ENCODE data around the gene EPHB3.

Gene EPHB3

DNA sequence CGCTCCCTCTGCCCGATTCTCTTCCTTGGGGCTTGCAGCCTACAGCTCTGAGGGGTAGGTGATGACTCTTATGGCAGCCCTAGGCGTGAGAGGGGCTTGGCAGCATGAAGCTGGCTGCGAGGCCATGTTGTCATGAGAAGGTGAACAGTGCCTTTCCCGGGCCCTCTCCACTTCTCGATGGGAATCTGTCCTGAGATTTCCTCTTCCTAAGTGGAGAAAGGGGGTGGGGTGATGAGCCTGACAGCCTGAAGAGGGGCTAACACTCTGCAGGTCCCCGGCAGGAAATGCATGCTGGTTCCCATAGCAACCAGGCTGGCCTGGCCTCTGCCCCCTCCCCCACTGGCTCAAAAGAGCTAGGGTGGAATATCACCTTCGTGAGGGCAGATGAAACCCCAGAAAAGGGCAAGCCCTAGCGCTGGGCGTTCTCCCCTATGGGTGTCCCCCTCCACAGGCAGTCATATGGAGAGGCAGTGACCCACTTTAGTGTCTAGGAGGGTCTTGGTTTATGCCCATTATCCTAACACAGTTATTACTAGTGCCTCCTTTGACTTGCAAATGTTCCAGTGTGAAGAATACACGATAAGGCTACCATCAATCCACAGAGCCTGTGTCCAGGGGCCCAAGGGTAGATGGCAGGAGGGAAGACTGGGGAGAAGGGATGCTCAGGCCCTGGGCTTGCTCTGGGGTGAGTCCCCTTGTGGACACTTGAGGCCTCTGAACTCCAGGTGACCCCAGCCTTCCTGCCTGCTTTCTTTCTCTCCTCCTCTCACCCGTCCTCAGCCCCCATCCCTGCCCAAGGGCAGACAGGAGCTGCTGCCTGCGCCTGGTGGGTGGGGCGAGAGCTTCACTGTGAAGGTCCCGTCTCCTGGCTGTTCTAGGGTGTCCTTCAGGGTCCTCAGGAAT is 13.2 kb downstream of the EPHB3 start:
- Histone ChIP-seq H3K4me2 (ENCODE audit: low read length, poor library complexity, severe bottlenecking) (no peak overlapping the region), H3K36me3 (ENCODE audit: control insufficient read depth in 1 of 2, insufficient read depth in 2 of 2, low read depth in 1 of 2, low read length in 2 of 2) (peaks cover 3 to 34% of the 10 kb centered on the region in 2 experiments), H3K4ac (ENCODE audit: low read depth in 1 of 2, low read length in 2 of 2) (peak overlapping the region; percentile 62 to 69), H3K9me3 (ENCODE audit: control insufficient read depth, low read length) (no peaks in the 10 kb centered on the region), H3K27ac (ENCODE audit: low read length, poor library complexity, severe bottlenecking) (no peak overlapping the region), H3K4me3 (ENCODE audit: insufficient read depth in 1 of 2, low read depth in 1 of 2, low read length in 2 of 2) (no peak overlapping the region), H3K14ac (ENCODE audit: low read length in 2 of 2) (peak overlapping the region in 1 of 2 experiments; percentile 72), H4K91ac (ENCODE audit: low read length) (peak overlapping the region; percentile 98), H3K79me1 (replicated peaks; ENCODE audit: low read length, poor library complexity, severe bottlenecking) (no peaks in the 10 kb centered on the region), H2BK15ac (ENCODE audit: low read depth, poor library complexity, severe bottlenecking) (peak overlapping the region; percentile 45), H3K4me1 (ENCODE audit: control insufficient read depth, insufficient read depth, low read depth, low read length) (peaks cover 7% of the 10 kb centered on the region), H3K23ac (ENCODE audit: low read length in 2 of 2) (no peak overlapping the region), H3K18ac (ENCODE audit: low read depth in 1 of 2, low read length in 2 of 2) (peak overlapping the region; percentile 85 to 87), H4K8ac (ENCODE audit: low read length) (peak overlapping the region; percentile 83), H2BK120ac (ENCODE audit: low read depth, low read length) (peak overlapping the region; percentile 82), H2AFZ (ENCODE audit: low read depth, low read length) (no peak overlapping the region), H2BK5ac (ENCODE audit: low read depth, low read length, poor library complexity, severe bottlenecking) (no peak overlapping the region), H2BK12ac (ENCODE audit: low read length in 2 of 2) (peak overlapping the region; percentile 95 to 96), H3K27me3 (ENCODE audit: control insufficient read depth in 1 of 2, insufficient read depth in 1 of 2, low read length in 2 of 2) (peaks cover 0 to 24% of the 10 kb centered on the region in 2 experiments), H3K9ac (ENCODE audit: low read length) (no peak overlapping the region), H2AK5ac (ENCODE audit: low read length, severe bottlenecking) (no peak overlapping the region)
- 21% methylated on average over 14 of the region's 15 CpGs for WGBS
- peak; percentile 89 for DNase-seq

DNA sequence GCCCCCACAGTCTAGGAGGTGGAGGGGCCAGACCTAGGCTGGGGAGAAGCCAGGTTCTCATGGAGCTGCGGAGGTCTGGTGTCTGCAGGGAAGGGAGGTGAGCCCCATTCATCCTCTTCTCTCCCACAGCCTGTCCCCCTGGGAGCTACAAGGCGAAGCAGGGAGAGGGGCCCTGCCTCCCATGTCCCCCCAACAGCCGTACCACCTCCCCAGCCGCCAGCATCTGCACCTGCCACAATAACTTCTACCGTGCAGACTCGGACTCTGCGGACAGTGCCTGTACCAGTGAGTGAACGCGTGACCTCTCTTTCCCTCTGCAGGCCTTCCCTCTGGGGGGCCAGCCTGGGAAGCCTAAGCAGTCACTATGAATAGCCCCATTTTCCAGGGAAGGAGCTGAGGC is 14.1 kb downstream of the EPHB3 start:
- no peaks in the 10 kb centered on the region for H3K9me3 ChIP-seq (ENCODE audit: control insufficient read depth, low read length)
- H3K4me2 ChIP-seq (ENCODE audit: low read length, poor library complexity, severe bottlenecking): no peak overlapping the region
- peaks cover 7 to 39% of the 10 kb centered on the region in 2 experiments for H3K36me3 ChIP-seq (ENCODE audit: control insufficient read depth in 1 of 2, insufficient read depth in 2 of 2, low read depth in 1 of 2, low read length in 2 of 2)
- peak overlapping the region; percentile 85 for H4K91ac ChIP-seq (ENCODE audit: low read length)
- H3K27ac ChIP-seq (ENCODE audit: low read length, poor library complexity, severe bottlenecking): no peak overlapping the region
- no peak overlapping the region for H3K9ac ChIP-seq (ENCODE audit: low read length)
- no peak overlapping the region for H3K4me3 ChIP-seq (ENCODE audit: insufficient read depth in 1 of 2, low read depth in 1 of 2, low read length in 2 of 2)
- H4K8ac ChIP-seq (ENCODE audit: low read length): peak overlapping the region; percentile 31
- H3K27me3 ChIP-seq (ENCODE audit: control insufficient read depth in 1 of 2, insufficient read depth in 1 of 2, low read length in 2 of 2): peaks cover 0 to 15% of the 10 kb centered on the region in 2 experiments
- H3K14ac ChIP-seq (ENCODE audit: low read length in 2 of 2): peak overlapping the region in 1 of 2 experiments; percentile 19
- H3K79me1 ChIP-seq (replicated peaks; ENCODE audit: low read length, poor library complexity, severe bottlenecking): no peaks in the 10 kb centered on the region
- H2AK5ac ChIP-seq (ENCODE audit: low read length, severe bottlenecking): no peak overlapping the region
- no peak overlapping the region for H2AFZ ChIP-seq (ENCODE audit: low read depth, low read length)
- peak overlapping the region; percentile 44 to 81 for H2BK12ac ChIP-seq (ENCODE audit: low read length in 2 of 2)
- DNase-seq: no peak
- peaks cover 7% of the 10 kb centered on the region for H3K4me1 ChIP-seq (ENCODE audit: control insufficient read depth, insufficient read depth, low read depth, low read length)
- peak overlapping the region in 1 of 2 experiments; percentile 20 for H3K4ac ChIP-seq (ENCODE audit: low read depth in 1 of 2, low read length in 2 of 2)
- peak overlapping the region; percentile 98 for H2BK15ac ChIP-seq (ENCODE audit: low read depth, poor library complexity, severe bottlenecking)
- H3K23ac ChIP-seq (ENCODE audit: low read length in 2 of 2): no peak overlapping the region
- H2BK120ac ChIP-seq (ENCODE audit: low read depth, low read length): no peak overlapping the region
- H2BK5ac ChIP-seq (ENCODE audit: low read depth, low read length, poor library complexity, severe bottlenecking): no peak overlapping the region
- 91% methylated on average over 9 of the region's 9 CpGs for WGBS
- H3K18ac ChIP-seq (ENCODE audit: low read depth in 1 of 2, low read length in 2 of 2): peak overlapping the region; percentile 45 to 79

DNA sequence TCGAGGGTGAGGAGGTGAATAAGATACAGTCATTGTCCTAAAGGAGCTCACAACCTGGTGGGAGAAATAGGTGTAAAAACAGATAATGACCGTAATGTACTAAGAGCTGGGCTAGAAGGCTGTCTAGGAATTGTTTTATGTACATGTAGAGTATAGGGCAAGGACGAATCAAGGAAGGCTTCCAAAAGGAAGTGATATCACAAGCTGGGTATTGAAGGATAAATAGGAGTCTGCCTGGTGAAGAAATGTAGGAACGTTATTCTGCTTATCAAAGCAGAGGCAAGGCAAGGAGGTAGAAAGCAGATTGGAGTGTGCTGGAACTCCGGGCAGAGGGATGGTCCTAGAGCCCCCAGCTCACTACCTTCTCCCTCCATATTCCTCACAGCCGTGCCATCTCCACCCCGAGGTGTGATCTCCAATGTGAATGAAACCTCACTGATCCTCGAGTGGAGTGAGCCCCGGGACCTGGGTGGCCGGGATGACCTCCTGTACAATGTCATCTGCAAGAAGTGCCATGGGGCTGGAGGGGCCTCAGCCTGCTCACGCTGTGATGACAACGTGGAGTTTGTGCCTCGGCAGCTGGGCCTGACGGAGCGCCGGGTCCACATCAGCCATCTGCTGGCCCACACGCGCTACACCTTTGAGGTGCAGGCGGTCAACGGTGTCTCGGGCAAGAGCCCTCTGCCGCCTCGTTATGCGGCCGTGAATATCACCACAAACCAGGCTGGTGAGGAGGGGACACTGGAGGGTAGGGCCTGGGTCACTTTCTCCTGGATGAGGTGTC is 15.1 kb downstream of the EPHB3 start:
- no peaks in the 10 kb centered on the region for H3K79me1 ChIP-seq (replicated peaks; ENCODE audit: low read length, poor library complexity, severe bottlenecking)
- H3K27me3 ChIP-seq (ENCODE audit: control insufficient read depth in 1 of 2, insufficient read depth in 1 of 2, low read length in 2 of 2): peaks cover 0 to 9% of the 10 kb centered on the region in 2 experiments
- H2BK15ac ChIP-seq (ENCODE audit: low read depth, poor library complexity, severe bottlenecking): no peak overlapping the region
- H3K4me3 ChIP-seq (ENCODE audit: insufficient read depth in 1 of 2, low read depth in 1 of 2, low read length in 2 of 2): no peak overlapping the region
- H2BK5ac ChIP-seq (ENCODE audit: low read depth, low read length, poor library complexity, severe bottlenecking): no peak overlapping the region
- H3K4me2 ChIP-seq (ENCODE audit: low read length, poor library complexity, severe bottlenecking): no peak overlapping the region
- H3K9me3 ChIP-seq (ENCODE audit: control insufficient read depth, low read length): no peaks in the 10 kb centered on the region
- peak overlapping the region; percentile 85 for H4K91ac ChIP-seq (ENCODE audit: low read length)
- H2AK5ac ChIP-seq (ENCODE audit: low read length, severe bottlenecking): no peak overlapping the region
- H2BK120ac ChIP-seq (ENCODE audit: low read depth, low read length): no peak overlapping the region
- no peak overlapping the region for H3K27ac ChIP-seq (ENCODE audit: low read length, poor library complexity, severe bottlenecking)
- no peak overlapping the region for H3K14ac ChIP-seq (ENCODE audit: low read length in 2 of 2)
- 94% methylated on average over 24 of the region's 25 CpGs for WGBS
- H2BK12ac ChIP-seq (ENCODE audit: low read length in 2 of 2): peak overlapping the region; percentile 22 to 81
- H3K4ac ChIP-seq (ENCODE audit: low read depth in 1 of 2, low read length in 2 of 2): no peak overlapping the region
- H3K36me3 ChIP-seq (ENCODE audit: control insufficient read depth in 1 of 2, insufficient read depth in 2 of 2, low read depth in 1 of 2, low read length in 2 of 2): peaks cover 7 to 39% of the 10 kb centered on the region in 2 experiments
- H3K4me1 ChIP-seq (ENCODE audit: control insufficient read depth, insufficient read depth, low read depth, low read length): peaks cover 7% of the 10 kb centered on the region
- DNase-seq: no peak
- H4K8ac ChIP-seq (ENCODE audit: low read length): no peak overlapping the region
- peak overlapping the region; percentile 23 to 64 for H3K18ac ChIP-seq (ENCODE audit: low read depth in 1 of 2, low read length in 2 of 2)
- no peak overlapping the region for H2AFZ ChIP-seq (ENCODE audit: low read depth, low read length)
- no peak overlapping the region for H3K23ac ChIP-seq (ENCODE audit: low read length in 2 of 2)
- no peak overlapping the region for H3K9ac ChIP-seq (ENCODE audit: low read length)

DNA sequence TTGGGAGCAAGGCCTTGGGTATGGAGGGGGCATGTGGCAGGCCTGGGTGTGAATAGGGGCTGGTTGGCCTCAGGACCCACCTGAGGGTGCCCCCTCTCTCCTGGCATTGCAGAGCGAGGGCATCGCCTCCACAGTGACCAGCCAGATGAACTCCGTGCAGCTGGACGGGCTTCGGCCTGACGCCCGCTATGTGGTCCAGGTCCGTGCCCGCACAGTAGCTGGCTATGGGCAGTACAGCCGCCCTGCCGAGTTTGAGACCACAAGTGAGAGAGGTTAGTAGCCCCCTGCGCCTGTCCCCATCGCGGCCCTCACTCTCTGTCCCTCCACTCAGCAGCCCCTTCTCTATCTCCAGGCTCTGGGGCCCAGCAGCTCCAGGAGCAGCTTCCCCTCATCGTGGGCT is 16.0 kb downstream of the EPHB3 start:
- peak overlapping the region in 1 of 2 experiments; percentile 45 for H2BK12ac ChIP-seq (ENCODE audit: low read length in 2 of 2)
- WGBS: 93% methylated on average over 15 of the region's 15 CpGs
- no peak overlapping the region for H3K9ac ChIP-seq (ENCODE audit: low read length)

More for the DNA sequence above, 16.0 kb downstream of the EPHB3 start:
- Histone ChIP-seq H3K36me3 (ENCODE audit: control insufficient read depth in 1 of 2, insufficient read depth in 2 of 2, low read depth in 1 of 2, low read length in 2 of 2) (peaks cover 7 to 39% of the 10 kb centered on the region in 2 experiments), H4K8ac (ENCODE audit: low read length) (peak overlapping the region; percentile 27), H2AFZ (ENCODE audit: low read depth, low read length) (no peak overlapping the region), H2BK5ac (ENCODE audit: low read depth, low read length, poor library complexity, severe bottlenecking) (no peak overlapping the region), H3K27ac (ENCODE audit: low read length, poor library complexity, severe bottlenecking) (no peak overlapping the region), H3K4me1 (ENCODE audit: control insufficient read depth, insufficient read depth, low read depth, low read length) (peaks cover 14% of the 10 kb centered on the region), H3K79me1 (replicated peaks; ENCODE audit: low read length, poor library complexity, severe bottlenecking) (no peaks in the 10 kb centered on the region), H3K9me3 (ENCODE audit: control insufficient read depth, low read length) (no peaks in the 10 kb centered on the region), H3K4me3 (ENCODE audit: insufficient read depth in 1 of 2, low read depth in 1 of 2, low read length in 2 of 2) (no peak overlapping the region), H3K18ac (ENCODE audit: low read depth in 1 of 2, low read length in 2 of 2) (peak overlapping the region in 1 of 2 experiments; percentile 21), H3K27me3 (ENCODE audit: control insufficient read depth in 1 of 2, insufficient read depth in 1 of 2, low read length in 2 of 2) (peaks cover 0 to 6% of the 10 kb centered on the region in 2 experiments), H2AK5ac (ENCODE audit: low read length, severe bottlenecking) (no peak overlapping the region), H3K4ac (ENCODE audit: low read depth in 1 of 2, low read length in 2 of 2) (no peak overlapping the region), H3K14ac (ENCODE audit: low read length in 2 of 2) (peak overlapping the region in 1 of 2 experiments; percentile 14), H2BK15ac (ENCODE audit: low read depth, poor library complexity, severe bottlenecking) (peak overlapping the region; percentile 35), H3K4me2 (ENCODE audit: low read length, poor library complexity, severe bottlenecking) (no peak overlapping the region), H3K23ac (ENCODE audit: low read length in 2 of 2) (peak overlapping the region in 1 of 2 experiments; percentile 5), H2BK120ac (ENCODE audit: low read depth, low read length) (no peak overlapping the region), H4K91ac (ENCODE audit: low read length) (no peak overlapping the region)
- no peak for DNase-seq
